H1 (cell line): ENCODE data around the gene MRPL41. TPM values are rescaled to one million over a fixed set of nuclear protein-coding genes. Genes with fewer than 3 reads are reported as not detected.

Experiments used
- EZH2 ChIP-seq: fragments of 200-600 bp; sonication (generic); IDR thresholded peaks from 2 replicates; pipeline ENCODE4 v1.7.1; 2012; ENCODE audit warnings: low read depth, mild to moderate bottlenecking, moderate library complexity, low read length, inconsistent platforms; ENCODE audit not compliant: severe bottlenecking
- NANOG ChIP-seq: IDR thresholded peaks from 2 replicates; pipeline ENCODE4 v1.6.1; 2011; ENCODE audit warnings: low read length, low read depth, mild to moderate bottlenecking, inconsistent platforms; ENCODE audit not compliant: insufficient read depth, poor library complexity, severe bottlenecking
- RBBP5 ChIP-seq: IDR thresholded peaks from 2 replicates; pipeline ENCODE4 v1.7.1; 2012; ENCODE audit warnings: low read depth, mild to moderate bottlenecking, inconsistent platforms, low read length, moderate library complexity, borderline replicate concordance
- RNF2 ChIP-seq: fragments of 200-900, 300-1000 bp; sonication (generic); IDR thresholded peaks from 2 replicates; pipeline ENCODE4 v1.7.1; 2016; ENCODE audit warnings: borderline replicate concordance, low read depth, mild to moderate bottlenecking, antibody characterized with exemption, low read length; ENCODE audit not compliant: poor library complexity, severe bottlenecking; ENCODE audit errors: missing control alignments
- SRF ChIP-seq: IDR thresholded peaks from 2 replicates; pipeline ENCODE4 v1.6.1; 2011; ENCODE audit warnings: mild to moderate bottlenecking, low read depth, low read length, moderate library complexity
- USF2 ChIP-seq: IDR thresholded peaks from 2 replicates; pipeline ENCODE4 v1.6.1; 2011; ENCODE audit warnings: low read length, improper control_type of control experiment
- polyA plus RNA-seq, 7 experiments: library from polyadenylated mRNA; depleted of rRNA in 3 of 7; stranded (reverse) in 5 of 7; unstranded in 2 of 7; fragments of >200 nt in 5 of 7; fragments of 200-250 nt in 2 of 7; gene quantifications; 1 replicate in 5 of 7; 2 replicates in 1 of 7; 4 replicates in 1 of 7; pipeline versions ENCODE4 v1.2.1 to v1.2.3, GENCODE V29; 2011 to 2013; ENCODE audit warnings: missing spikeins in 2 of 7, mixed read lengths in 2 of 7
- total RNA-seq: library from RNA; stranded (reverse); fragmentation: NEBNext Ultra II Directional; extraction: Animal tissue kit (Norgen Biotek cat#: 25700); gene quantifications from 2 replicates; pipeline ENCODE4 v1.2.1, GENCODE V29; 2021

MRPL41 gene
- total and polyA plus RNA-seq, 2 of the 8 experiments (the other 6 are each of a cell fraction or from before 2014, with no cell fraction given) = 47.2 to 58.1 TPM

DNA sequence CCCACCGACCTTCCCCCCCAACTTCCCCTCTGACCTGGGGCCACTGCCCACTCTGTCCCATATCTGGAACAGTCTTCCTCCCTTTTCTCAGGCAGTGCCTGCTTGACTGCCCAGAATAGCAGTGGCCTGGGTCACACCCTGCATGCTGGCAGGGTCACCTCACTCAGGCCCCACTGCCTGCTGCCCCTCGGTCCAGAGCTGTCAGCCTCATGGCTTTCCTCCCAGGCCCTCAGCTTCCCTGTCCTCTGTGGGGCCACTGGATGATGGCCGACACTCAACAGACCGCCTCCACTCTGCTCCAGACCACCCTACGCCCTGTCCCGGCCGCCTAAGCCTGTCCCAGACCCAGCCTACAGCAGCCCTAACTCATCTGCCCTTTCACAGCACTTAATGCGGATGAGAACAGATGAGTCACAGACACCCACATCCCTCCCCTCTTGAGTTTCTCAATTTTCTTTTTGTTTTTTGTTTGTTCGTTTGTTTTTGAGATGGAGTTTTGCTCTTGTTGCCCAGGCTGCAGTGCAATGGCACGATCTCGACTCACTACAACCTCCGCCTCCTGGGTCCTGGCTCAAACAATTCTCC lies 7.4 kb upstream of the MRPL41 start (continued):
- TF ChIP-seq USF2 (no peak), RBBP5 (no peak), EZH2 (no peak), SRF (no peak), NANOG (no peak), RNF2 (no peak)
- TF ChIP-seq, all 59 proteins: peak for 0
